Hematopoietic multipotent progenitor cell (in vitro differentiated cells): ENCODE results near the gene SDHAF1. TPM values are rescaled to one million over a fixed set of nuclear protein-coding genes. Genes with fewer than 3 reads are reported as not detected.
A peak's percentile ranks its signal among the peaks of the same experiment; 100 is the strongest.
"Not testable (repeated sequence)": the region's sequence is repeated elsewhere in the genome, so short reads cannot be mapped to it uniquely, and the experiment has no call there.

Source experiments
- DNase-seq, 3 donors: peaks; one replicate each; pipeline ENCODE4 v3.0.0-alpha.2; 2011 to 2015; ENCODE audit warnings: low read depth in 2 of 3, low spot score in 2 of 3
- total RNA-seq: library from RNA; depleted of rRNA; stranded (reverse); fragments of >200 nt; gene quantifications from one replicate; pipeline ENCODE4 v1.2.3, GENCODE V29; 2012

SDHAF1 gene, protein sequence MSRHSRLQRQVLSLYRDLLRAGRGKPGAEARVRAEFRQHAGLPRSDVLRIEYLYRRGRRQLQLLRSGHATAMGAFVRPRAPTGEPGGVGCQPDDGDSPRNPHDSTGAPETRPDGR
- total RNA-seq: 34.7 TPM

DNA sequence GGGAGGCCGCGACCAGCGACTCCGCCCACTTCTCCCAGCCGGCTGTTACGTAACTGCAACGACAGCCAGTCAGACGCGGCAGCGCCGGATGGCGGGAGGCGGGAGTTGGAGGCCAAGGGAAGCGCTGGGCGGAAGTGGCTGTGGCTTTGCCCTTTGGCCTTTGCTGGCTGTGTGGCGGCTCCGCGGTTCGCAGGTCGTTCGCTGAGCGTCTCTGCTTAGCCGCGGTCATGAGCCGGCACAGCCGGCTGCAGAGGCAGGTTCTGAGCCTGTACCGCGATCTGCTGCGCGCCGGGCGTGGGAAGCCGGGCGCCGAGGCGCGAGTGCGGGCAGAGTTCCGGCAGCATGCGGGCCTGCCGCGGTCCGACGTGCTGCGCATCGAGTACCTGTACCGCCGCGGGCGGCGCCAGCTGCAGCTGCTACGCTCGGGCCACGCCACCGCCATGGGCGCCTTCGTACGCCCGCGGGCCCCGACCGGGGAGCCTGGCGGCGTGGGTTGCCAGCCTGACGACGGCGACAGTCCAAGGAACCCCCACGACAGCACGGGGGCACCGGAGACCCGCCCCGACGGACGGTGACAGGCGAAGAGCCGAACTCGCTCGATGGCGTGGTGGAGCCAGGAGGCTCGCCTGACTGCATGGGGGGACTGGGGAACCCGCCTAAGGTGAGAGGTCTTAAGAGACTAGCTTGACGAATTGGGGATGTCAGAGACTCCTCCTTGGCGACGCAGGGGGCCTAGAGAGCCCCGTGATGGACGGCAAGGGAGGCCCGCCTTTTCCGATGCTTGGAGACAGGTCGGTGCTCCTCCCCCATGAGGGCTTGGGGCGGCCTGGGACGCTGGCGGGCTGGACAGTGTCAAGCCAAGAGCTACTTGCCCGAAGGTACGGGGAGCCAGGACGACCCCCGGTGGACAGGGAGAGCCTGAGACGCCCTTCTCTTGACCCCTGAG is at the start of gene SDHAF1:
TSS of gene SDHAF1 (plus strand) at position 141 of the 946 bp plus-strand sequence. CDS start at position 228, 87 bp downstream.
- DNase-seq: peak; percentile 74 to 91 (median 89)

DNA sequence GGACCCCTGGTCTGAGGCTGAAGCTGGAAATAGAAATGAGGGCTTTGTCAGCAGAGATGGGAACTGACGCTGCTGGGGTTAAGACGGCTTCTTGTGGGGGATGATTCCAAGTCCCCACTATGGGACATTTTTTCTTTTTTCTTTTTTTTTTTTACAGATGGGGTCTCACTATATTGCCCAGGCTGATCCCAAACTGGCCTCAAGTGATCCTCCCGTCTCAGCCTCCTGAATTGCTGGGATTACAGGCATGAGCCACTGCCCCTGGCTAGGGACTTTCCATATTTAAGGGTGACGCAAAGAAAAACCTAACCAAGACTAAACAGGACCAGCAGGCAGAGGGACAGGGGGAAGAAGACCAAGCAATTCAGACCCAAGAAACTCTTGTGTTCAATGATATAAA is 48.8 kb upstream of the SDHAF1 start:
- no peak for DNase-seq

GRCh38 chr19:35949131-35949530 is 45.9 kb upstream of the SDHAF1 start:
- no peak for DNase-seq

DNA sequence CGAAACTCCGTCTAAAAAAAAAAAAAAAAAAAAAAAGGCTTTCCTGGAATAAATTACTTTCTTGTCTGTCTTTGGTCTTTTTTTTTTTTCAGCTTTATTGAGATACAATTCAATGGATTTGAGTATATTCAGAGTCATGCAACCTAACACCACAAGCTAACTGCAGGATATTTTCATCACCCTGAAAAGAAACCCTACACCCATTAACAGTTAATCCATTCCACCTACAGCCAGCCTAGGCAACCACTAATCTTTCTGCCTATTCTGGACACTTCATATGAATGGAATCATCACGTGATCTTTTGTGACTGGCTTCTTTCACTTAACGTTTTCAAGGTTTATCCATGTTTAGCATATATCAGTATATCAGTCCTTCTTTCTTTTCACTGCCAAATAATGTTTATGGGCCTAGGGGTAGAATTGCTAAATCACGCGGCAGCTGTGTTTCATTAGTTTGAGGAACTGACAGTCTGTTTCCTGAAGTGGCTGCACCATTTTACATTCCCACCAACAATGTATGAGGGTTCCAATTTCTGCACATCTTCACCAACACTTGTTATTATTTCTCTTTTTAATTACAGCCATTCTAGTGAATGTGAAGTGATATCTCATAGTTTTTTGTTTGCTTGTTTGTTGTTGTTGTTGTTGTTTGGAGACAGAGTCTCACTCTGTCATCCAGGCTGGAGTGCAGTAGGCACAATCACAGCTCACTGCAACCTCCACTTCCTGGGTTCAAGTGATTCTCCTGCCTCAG is 38.9 kb upstream of the SDHAF1 start:
- DNase-seq: no peak

GRCh38 chr19:35957411-35957810 is 37.6 kb upstream of the SDHAF1 start:
- DNase-seq: not testable (repeated sequence)

GRCh38 chr19:35958660-35959039 is 36.3 kb upstream of the SDHAF1 start:
- no peak for DNase-seq

DNA sequence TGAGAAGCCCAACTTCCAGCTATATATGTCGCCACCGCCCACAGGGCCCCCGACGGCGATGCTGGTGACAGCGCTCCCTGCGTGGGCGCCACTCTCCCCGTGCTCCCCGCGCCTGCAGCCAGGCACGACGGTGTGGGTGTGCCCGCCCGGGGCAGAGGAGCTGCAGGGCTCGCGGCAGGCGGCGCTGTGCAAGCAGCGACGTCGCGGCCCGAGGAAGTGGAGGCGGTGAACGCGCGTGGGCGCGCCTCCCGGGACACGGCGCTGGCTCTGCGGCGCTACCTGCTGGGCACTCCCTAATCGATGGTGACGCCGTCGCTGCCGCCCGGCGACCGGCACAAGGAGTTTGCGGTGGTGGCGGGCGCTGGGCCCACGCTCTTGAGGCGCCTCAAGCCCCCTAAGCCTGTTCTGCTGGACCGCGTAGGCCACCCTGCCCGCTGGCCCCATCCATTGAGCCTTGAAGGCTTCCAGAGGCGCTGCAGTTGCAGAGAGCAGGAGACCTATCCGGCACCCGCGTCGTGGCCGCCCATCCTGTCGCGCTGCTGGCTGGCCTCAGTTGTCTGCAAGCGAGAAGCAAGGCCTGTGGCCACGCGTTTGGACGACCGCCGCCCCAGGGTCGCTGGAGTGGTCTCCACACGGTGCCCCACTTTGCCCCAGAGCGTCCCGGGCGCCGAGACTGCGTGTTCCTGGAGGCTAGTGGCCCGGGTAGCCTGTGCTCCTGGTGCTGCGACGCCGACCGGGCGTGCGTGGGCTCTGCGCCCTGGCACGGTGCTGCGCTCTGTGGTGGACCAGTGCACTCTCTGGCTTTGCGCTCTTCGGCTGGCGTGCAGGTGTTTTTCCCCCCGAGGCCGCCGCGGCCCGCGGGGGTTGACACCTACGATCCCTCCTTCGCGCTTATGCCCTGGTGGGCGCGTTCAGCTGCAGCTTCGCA is 35.7 kb upstream of the SDHAF1 start:
- peak; percentile 33 to 77 (median 68) for DNase-seq

DNA sequence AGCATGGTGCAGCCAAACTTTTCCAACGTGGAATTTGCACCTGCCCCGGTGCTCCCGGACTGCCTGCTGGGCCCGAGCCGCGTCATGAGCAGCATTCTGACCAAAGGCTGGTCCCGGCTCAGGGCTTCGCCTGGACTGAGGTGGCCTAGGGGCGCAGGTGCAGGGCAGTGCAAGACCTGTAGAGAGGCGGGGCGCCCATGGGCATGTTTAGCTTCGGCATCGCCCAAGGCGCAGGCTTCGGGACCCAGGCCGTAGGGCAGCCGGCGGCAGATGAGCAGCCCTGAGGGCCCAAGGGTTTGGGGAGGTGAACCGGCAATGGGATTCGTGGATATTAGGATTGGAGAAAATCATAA is 35.0 kb upstream of the SDHAF1 start:
- no peak for DNase-seq

DNA sequence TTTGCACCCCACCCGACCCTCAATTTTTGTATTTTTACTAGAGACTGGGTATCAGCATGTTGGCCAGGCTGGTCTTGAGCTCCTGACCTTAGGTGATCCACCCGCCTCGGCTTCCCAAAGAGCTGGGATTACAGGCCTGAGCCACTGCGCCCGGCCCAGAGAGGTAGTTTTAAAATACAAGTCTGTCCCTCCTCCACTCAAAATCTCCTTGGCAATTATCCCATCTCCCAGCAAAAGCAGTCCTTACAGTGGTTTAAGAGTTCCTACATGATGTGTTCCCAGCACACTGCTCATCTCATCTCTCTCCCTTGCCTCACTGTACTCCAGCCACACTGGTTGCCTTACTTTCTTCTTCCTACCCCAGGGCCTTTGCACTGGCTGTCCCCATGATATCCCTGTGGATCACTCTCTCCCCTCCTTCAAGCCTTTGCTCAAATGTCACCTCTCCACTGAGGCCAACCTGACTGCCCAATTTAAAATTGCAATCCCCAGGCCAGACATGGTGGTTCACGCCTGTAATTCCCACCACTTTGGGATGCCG is 34.5 kb upstream of the SDHAF1 start:
- DNase-seq: no peak

DNA sequence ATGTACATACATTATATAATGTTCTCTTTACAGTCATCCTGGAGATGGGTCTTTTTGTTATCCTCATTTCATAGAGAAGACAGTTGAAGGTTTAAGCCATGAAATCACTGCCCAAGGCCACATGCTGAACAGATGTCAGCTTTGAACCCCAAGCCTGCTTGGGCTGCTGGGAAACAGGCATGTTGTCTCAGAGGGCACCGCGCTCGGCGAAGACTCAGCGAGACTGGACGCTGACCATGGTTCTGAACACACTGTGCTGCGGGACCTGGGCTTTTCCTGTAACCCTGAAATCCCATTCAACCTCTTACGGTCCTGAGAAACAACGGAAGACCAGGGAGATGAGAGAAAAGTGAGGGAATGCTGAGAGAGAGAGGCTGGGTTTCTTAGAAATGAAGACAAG is 31.5 kb upstream of the SDHAF1 start:
- DNase-seq: peak in 2 of 3 donors; percentile 43 to 74

- no peak for DNase-seq
Observed at GRCh38 chr19:35966771-35967170, 28.2 kb upstream of the SDHAF1 start.

DNA sequence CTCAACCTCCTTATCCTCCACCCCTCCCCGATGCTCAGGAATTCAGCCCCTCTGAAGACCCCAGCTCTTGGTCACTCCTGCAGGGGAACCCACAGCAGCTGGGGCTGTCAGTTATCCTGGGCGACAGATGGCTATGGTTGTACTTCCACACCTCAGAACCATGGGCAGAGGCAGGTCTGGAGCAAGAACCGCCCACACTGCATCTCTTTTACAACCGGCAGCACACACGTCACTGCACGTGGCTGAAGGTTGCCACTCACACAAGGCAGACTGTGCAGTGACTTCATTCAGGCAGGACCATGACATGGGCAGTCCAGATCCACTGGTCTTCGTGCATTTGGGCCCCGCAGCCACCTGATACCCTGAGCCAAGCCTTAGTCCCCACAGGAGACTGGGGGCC is 21.5 kb upstream of the SDHAF1 start:
- DNase-seq: no peak

- DNase-seq: peak in 2 of 3 donors; percentile 37 to 62
Observed at GRCh38 chr19:35975608-35976214, 19.3 kb upstream of the SDHAF1 start.

DNA sequence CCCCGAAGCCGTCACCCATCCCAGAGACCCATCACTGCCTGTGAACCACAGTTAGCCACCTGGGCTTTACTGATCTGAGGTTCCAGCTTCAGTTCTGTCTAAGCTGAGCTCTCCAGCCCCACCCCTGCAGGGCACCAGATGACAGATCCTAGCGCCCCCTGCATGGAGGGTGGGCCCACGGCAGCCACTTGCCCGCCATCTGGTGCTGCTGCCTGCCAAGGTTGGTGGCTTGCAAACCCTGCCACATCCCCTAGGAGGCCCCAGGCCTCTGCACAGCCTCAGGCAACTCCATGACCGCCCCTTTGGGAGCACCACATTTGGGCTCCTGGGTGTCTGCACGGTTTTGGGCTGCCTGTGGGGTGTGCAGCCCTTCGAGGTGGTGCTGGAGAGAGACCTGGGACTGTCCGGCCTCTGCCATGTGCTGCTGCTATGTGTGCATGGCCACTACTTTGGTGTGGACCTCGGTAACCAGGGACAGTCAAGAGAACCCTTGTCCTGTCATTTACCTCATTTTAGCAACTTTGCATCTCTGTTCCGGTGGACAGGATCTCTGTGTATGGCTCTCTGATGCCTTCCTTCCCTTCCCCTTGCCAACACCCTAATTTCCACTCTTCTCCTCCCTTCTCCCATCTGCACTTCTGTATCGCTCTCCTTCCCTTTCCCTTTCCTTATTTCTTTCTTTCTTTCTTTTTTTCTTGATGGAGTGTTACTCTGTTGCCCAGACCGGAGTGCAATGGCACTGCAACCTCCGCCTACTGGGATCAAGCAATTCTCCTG is 17.4 kb upstream of the SDHAF1 start:
- peak in 2 of 3 donors; percentile 61 to 76 for DNase-seq

- DNase-seq: no peak
Observed at GRCh38 chr19:35978271-35978670, 16.7 kb upstream of the SDHAF1 start.

- no peak for DNase-seq
Observed at GRCh38 chr19:35978832-35979365, 16.1 kb upstream of the SDHAF1 start.

GRCh38 chr19:35980997-35981396 is 14.0 kb upstream of the SDHAF1 start:
- not testable (repeated sequence) for DNase-seq

- no peak for DNase-seq
Observed at GRCh38 chr19:35983177-35983576, 11.8 kb upstream of the SDHAF1 start.

DNA sequence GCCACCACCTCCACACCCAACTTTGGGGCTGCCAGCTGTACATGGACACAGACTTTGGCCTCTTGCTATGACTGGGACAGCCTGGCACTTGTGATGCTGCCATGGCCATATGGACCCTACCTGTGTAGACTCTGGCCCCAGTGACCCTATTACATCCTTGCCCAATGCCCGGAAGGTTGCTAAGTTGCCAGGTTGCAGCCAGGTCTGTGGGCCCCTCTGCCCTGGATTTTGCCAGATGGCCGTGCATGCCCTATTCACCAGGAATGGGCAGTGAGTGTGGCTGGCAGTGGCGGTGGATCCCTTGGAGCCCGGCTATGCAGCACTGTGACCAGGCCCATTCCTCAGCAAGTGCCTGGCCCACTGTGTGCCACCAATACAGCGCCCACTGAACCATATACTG is 8.9 kb upstream of the SDHAF1 start:
- no peak for DNase-seq
